ENCODE data around the gene MALL.
"Not testable (repeated sequence)": the region's sequence is repeated elsewhere in the genome, so short reads cannot be mapped to it uniquely, and the experiment has no call there.

- not testable (repeated sequence) for TF ChIP-seq TARDBP (IDR thresholded peaks at IDR 0.05); PKNOX1 (IDR thresholded peaks at IDR 0.05); SUZ12 (IDR thresholded peaks at IDR 0.05); ELF4 (IDR thresholded peaks at IDR 0.05); FOXA1 (IDR thresholded peaks at IDR 0.05); ARNT (IDR thresholded peaks at IDR 0.05); SP1 (IDR thresholded peaks at IDR 0.05); FOXM1 (IDR thresholded peaks at IDR 0.05; ENCODE audit: borderline replicate concordance); ZNF384 (IDR thresholded peaks at IDR 0.05); LEF1 (IDR thresholded peaks at IDR 0.05; ENCODE audit: borderline replicate concordance); L3MBTL2 (conservative IDR thresholded peaks at IDR 0.05); NFRKB (IDR thresholded peaks at IDR 0.05); BHLHE40 (IDR thresholded peaks at IDR 0.05; ENCODE audit: borderline replicate concordance)
Observed at GRCh38 chr2:110050222-110050621, 65.4 kb downstream of the MALL start.
